Erythroblast (primary cell): ENCODE data around the gene FBLN5.

Experiments used
- GATA1 ChIP-seq: IDR thresholded peaks from 2 replicates; pipeline ENCODE4 v1.6.1; 2011; ENCODE audit warnings: low read depth, mild to moderate bottlenecking, control low read depth, low read length, moderate library complexity
- POLR2A ChIP-seq: IDR thresholded peaks from 2 replicates; pipeline ENCODE4 v1.6.1; 2011; ENCODE audit warnings: mild to moderate bottlenecking, low read length

GRCh38 chr14:91861091-91861490 is 86.4 kb downstream of the FBLN5 start:
- TF ChIP-seq POLR2A: no peak
- no peak for TF ChIP-seq GATA1
